NCI-H2171 treated with DMSO at 0.1 percent for 48 hours (cell line): ENCODE results near the gene ANXA3.

Experiments
- DNase-seq: peaks from one replicate; lab custom pipeline; 2025; lab: John Stamatoyannopoulos, UW

Gene ANXA3

DNA sequence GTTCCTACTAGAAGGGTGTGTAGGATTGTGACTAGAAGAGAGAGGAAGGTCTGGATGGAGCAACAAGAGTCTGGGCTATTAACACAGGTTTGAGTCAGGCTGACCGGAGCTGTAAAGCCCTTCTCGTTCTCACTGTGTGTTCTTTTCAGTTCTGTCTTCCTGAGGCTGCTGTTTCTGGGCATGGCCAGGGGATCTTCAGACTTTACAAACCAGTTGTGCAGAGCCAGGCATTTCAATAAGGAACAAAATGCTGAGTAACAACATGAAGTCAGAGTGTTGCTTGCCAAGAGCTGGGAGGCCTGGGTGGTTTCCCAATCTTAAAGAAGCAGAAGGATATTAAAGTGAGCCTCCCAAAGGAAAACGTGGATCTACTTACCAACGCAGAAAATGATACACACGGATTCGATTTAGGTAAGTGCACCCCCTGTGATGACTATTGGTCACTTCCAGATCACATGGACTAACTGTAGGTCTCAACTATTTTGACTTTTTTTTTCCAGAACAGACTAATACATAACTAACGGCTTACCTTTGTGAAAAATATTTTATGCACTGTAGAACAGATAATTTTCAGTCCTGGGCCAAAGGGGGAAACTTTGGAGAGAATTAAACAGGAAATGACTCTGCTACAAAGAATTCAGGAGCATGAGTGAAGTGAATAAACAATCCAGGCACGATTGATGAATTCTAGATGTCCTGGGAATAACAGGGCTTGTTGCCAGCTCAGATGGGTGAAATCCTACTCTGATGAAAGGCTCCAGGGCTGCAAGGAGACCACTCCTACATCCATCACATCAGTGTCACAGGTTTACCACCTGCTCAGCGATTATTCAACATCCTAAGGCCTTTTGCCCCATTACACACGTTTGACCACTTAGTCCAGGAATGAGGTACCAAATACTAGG, 94.5 kb downstream of the ANXA3 start:
- DNase-seq, result peak; percentile 22

DNA sequence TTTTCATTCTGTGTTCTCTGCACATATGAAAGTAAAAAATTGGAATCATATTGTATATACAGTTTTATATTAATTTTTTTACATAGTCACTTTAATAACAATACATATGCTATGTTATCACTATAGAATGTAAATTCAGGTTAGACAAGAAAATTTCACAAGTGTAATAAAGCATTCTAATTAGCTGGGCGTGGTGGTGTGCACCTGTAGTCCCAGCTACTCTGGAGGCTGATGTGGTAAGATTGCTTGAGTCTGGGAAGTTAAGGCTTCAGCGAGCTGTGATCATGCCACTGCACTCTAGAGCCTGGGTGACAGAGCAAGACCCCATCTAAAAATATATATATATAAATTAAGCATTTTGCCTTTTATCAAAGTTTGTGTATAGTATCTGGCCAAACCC, 95.7 kb downstream of the ANXA3 start:
- no peak for DNase-seq

DNA sequence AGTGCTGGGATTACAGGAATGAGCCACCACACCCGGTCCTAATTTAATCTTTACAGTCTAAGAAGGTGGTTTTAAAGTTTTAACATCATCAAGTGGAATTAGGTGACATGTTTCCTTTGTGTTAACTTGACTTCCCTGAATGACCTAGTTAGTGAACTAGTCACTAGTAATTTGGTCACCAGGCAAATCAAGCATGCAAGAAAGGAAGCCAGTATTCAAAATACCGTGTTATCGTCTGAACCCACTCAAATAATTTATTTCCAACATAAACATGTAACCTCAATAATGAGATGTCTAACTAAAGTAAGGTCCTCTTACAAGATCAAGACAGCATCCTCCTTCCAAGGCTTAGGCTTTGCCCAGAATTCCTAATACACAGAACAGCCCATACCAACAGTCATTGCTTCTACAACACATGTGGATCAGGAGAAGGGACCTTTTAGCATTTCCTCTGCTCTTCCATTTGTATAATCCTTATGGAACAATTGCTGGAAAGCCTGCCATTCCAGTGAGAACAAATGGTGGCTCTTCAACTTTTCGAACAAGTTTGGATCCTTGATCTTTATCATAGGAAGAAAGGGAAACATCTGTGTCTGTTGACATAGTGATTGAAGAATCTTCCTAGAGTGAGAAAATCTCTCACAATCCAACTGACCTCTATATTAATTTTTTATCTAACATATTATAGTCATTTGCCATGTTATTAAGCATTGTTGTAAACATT, 97.2 kb downstream of the ANXA3 start:
- DNase-seq, result no peak

DNA sequence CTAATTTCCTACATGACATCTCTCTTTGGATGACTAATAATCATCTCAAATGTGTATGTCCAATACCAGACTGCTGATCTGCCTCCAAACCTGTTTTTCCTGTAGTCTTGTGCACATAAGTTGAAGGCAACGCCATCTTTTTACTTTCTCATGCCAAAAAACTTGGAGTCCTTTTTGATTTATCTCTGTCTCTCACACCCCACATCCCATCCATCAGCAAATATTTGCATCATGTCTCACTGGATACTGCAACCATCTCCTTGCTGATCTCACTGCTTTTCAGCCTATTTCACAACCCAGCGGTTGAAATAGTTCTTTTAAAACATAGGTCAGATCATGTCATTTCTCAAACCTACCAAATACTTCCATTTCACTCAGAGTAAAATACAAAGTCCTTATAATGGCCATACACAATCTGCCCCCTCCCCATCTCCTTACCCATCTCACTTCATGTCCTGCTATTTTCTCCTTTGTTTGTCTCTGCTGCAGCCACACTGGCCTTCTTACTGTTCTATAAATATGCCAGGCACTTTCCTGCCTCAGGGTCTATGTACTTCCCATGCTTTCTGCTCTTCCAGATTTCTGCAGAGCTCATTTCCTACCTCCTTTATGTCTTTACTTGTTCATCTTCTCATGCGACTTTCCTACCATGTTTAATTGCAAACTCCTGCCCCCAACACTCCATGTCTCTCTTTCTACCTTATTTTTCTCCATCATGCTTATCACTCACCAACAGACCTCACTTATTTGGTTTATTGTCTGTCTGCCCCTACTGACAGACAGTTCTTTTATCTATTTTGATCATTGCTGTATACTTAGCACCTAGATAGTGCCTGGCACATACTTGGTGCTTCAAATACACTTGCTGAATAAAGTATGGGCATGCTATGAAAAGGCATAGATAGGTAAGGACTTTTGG, 98.8 kb downstream of the ANXA3 start:
- no peak for DNase-seq

DNA sequence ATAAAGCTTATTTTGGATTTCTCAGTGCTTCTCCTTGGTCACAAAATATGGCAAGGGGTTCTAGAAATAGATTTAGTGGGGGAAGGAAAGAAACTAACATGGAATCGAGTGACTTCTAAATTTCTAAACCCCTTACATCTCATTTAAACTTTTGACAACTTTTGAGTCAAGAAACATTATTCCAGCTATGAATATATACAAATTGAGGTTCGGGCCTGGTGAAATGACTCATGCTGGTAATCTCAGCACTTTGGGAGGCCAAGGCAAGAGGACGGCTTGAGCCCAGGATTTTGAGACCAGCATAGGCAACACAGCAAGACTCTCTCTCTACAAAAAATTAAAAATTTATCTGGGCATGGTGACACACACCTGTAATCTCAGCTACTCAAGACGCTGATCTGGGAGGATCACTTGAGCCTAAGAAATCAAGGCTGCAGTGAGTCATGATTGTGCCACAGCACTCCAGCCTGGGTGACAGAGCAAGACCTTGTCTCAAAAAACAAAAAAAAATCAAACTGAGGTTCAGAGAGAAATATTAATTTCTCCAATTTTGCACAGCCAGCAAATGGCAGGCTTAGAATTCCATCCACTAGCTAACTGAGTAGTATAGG, 99.8 kb downstream of the ANXA3 start:
- no peak for DNase-seq

DNA sequence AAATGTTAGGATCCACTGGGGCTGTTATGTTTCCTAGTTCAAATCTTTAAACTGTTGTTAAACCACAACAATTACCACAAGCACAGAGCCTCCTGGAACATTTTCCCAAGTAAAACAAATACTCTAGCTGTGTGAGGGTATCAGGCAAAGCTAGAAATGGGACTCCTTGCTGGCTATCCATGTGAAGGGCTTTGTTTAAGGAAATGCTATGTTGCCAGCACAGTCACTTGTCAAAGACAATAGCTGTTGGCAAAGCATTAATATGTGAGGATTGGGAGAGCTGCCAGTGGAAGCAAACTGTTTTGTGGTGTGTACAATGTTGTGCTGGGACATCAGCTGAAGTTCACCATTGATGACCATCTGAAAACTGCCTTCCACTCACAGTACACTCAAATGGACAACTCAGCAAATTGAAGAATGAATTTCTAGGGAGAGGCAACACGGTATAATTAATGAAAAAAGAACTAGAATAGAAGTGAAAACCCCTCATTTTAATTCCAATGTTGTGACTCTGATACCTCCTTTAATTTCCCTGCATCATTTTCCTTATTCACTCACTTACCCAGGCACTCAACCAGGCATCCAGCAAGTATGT, 100.8 kb downstream of the ANXA3 start:
- no peak for DNase-seq

DNA sequence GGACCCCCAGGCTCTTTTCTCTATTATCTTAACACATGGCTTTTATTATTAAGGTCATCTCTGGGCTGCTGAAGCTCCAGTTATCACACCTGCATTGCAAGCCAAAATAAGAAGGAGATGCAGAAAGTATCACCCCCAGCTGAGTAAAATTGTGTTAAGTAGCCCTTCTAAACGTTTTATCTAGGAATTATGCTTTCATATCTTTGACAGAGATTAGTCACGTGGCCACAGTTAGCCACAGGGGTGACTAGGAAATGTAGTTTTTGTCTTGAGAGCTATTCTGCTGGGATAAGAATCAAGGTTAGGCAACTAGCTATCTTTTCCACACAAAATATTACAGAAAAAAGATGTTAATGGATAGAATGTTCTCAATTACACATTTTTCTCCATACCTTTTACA, 102.1 kb downstream of the ANXA3 start:
- DNase-seq, result no peak

DNA sequence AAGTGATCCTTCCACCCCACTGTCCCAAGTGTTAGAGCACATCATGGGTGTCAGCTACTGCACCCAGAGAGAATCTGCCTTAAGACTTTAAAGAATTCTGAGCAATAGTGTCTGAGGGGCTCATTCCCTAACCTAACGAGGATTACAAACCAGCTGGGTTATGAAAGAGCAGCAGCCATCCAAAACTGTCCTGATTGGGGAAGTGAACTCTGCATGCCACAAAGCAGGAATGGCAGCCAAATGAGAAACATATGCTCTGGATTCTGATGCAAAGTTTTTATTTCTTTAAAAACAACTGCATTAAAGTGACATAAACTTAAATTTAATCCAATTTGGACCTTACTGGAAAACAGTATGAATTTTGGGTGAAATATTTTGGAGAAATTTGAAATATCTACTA, 103.2 kb downstream of the ANXA3 start:
- no peak for DNase-seq

DNA sequence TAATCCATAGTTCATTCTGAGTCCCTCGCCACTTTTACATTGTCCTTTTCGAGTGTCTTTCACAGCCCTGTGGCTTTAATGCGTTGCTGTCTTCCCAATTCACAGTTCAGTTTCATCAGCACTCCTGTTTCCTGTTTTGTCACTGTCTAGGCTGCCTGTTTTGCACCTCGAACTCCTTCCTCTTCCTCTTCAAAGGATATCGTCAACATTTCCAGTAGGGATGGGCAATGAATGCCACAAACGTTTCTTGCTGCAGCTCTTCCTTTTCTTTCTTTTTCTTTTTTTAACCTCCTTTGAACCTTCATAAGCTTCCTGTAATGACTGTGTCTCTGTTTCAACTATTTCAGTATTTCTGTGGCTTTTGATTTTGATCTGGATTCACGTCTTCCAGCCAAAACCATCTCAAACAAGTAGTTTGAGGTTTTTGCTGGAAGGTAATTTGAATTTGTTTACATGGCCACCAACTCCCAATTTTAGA, 105.4 kb downstream of the ANXA3 start:
- DNase-seq, result no peak

DNA sequence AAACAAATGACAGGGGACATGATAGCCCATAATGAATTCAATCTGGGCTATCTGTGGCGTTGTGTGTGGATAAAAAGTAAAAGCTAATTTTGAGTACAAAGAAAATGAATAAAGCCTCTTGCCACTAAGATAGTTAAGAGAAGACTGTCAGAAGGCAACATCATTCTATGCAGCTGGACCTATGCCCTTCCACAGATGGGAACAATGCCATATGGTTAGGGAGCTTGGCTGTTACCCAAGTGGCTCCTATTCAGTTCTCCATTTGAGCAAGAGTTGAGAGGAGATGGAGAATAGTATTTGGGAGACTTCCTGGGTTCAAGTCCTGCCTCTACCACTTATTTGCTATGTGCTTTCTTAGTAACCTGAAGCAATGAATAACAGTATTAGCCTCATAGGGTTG, 107.7 kb downstream of the ANXA3 start:
- peak; percentile 3 for DNase-seq

DNA sequence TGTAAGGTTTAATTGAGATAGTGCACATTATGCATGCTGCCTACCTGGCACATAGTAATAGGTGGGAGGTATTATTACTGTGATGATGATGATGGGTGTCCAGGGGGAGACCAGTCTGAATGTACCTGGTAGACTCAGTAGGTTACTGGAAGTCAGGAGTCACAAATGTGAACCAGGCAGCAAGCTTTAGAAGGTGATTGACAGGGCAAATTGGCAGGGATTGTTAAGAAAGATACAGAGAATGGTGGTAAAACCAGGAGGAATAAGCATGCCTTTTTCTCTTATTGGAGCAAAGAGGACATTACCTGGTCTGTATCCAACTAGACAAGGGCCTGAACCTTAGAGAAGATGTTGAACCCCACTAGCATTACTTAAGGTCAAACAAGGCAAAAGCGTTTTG, 108.1 kb downstream of the ANXA3 start:
- no peak for DNase-seq
